ENCODE measurements around the gene MAPKAPK2. TPM values are rescaled to one million over a fixed set of nuclear protein-coding genes. Genes with fewer than 3 reads are reported as not detected.
"Not testable (repeated sequence)": the region's sequence is repeated elsewhere in the genome, so short reads cannot be mapped to it uniquely, and the experiment has no call there.

The MAPKAPK2 gene
- total RNA-seq, 2 donors from 2014 or later = 62.5 to 80.8 TPM

DNA sequence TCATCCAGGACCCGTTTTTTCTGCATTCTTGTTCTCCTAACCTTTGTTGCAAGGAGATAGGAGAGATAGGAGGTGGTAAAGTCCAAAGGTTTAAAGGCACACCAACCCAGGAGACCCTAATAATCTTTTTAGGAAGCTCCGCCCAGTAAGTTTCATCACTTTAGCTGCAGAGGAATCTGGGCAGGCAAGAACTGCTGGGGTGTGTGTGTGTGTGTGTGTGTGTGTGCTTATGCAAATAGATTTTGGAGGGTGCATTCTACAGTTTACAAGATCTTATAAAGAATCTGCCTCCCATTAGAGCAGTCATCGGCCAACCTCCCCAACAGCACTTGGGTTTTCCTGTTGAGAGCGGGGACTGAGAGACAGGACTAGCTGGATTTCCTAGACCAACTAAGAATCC, 91.5 kb downstream of the MAPKAPK2 start:
- DNase-seq (no peak), ATAC-seq (no peak)
- intact Hi-C loops (cut with DNase I, micrococcal nuclease) = no loop called here

- ATAC-seq = no peak
- DNase-seq = no peak
- intact Hi-C loops (cut with DNase I, micrococcal nuclease) = no loop called here
Measured at GRCh38 chr1:206778031-206778430, 93.3 kb downstream of the MAPKAPK2 start.

- intact Hi-C loops (cut with DNase I, micrococcal nuclease); DNase-seq; ATAC-seq: not testable (repeated sequence)
Measured at GRCh38 chr1:206778911-206779310, 94.2 kb downstream of the MAPKAPK2 start.

DNA sequence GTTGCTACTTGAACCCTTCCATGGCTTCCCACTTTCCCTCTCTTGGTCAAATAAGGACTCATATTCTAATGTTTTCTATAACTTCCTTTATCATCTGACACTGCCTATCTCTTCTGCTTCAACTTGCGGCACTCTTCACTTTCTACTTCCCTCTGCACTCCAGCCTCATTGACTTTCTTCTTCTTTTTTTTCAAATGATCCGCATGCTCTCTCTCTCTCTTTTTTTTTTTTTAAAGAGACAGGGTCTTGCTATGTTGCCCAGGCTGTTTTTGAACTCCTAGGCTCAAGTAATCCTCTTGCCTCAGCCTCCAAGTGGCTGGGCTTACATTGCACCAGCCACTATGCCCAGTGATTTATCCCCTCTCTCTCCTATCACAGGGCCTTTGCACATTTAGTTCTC, 94.9 kb downstream of the MAPKAPK2 start:
- ATAC-seq (no peak), DNase-seq (no peak)
- intact Hi-C loops (cut with DNase I, micrococcal nuclease) = no loop called here

GRCh38 chr1:206782448-206782847, 97.7 kb downstream of the MAPKAPK2 start:
- no peak for DNase-seq
- intact Hi-C loops (cut with DNase I, micrococcal nuclease) = no loop called here
- ATAC-seq = no peak

GRCh38 chr1:206783506-206783905, 98.8 kb downstream of the MAPKAPK2 start:
- ATAC-seq (no peak), DNase-seq (no peak)
- intact Hi-C loops (cut with DNase I, micrococcal nuclease) = no loop called here

Other genes starting within 250 kb of the MAPKAPK2 start
- 10 to 100 TPM; 18.2 to 19.8 TPM for gene IKBKE, start 214.4 kb upstream of the MAPKAPK2 start, total RNA-seq
- 1 to 10 TPM; 3.3 to 7.7 TPM for gene RASSF5, start 177.4 kb upstream of the MAPKAPK2 start, total RNA-seq
- gene EIF2D, start 72.4 kb upstream of the MAPKAPK2 start, total RNA-seq = 10 to 100 TPM; 35.5 to 38.4 TPM
- gene DYRK3, start 49.4 kb upstream of the MAPKAPK2 start, total RNA-seq = 1 to 10 TPM in 1 of 2 donors, under 1 TPM in 1; 0.58 to 1.2 TPM
- gene IL19, start 85.9 kb downstream of the MAPKAPK2 start, total RNA-seq = not detected
- gene IL10, start 87.6 kb downstream of the MAPKAPK2 start, total RNA-seq = 1 to 10 TPM; 1.1 to 1.5 TPM
- gene IL20, start 180.7 kb downstream of the MAPKAPK2 start, total RNA-seq = not detected
- gene IL24, start 212.5 kb downstream of the MAPKAPK2 start, total RNA-seq = not detected
- 1 to 10 TPM; 1.6 to 4.8 TPM for gene FCMR, start 237.0 kb downstream of the MAPKAPK2 start, total RNA-seq

All from left colon (tissue), 2 donors.